ENCODE measurements around the gene PIK3R6.

DNA sequence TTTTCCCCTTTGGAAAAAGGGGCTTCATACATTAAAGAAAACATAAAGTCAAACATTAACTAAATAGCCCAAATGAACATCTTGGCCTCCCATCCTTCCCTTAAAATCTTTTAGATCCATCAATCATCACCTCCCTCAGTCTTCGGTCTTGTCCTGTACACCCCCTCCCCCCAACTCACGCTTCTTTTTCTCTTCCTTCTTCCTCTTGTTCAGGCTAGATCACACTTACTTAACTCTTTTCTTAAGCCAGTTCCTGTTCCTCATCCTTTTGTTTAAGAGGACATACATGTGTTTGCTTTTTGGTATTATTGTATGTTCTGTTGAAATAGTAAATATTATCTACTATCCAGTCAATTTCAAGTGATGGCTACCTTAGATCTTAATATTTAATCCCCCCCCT lies 73.8 kb downstream of the PIK3R6 start:
- no peak for TF ChIP-seq EZH2phosphoT487 (IDR thresholded peaks at IDR 0.05; ENCODE audit: borderline replicate concordance, low read length)
- TF ChIP-seq, protein P1, sequence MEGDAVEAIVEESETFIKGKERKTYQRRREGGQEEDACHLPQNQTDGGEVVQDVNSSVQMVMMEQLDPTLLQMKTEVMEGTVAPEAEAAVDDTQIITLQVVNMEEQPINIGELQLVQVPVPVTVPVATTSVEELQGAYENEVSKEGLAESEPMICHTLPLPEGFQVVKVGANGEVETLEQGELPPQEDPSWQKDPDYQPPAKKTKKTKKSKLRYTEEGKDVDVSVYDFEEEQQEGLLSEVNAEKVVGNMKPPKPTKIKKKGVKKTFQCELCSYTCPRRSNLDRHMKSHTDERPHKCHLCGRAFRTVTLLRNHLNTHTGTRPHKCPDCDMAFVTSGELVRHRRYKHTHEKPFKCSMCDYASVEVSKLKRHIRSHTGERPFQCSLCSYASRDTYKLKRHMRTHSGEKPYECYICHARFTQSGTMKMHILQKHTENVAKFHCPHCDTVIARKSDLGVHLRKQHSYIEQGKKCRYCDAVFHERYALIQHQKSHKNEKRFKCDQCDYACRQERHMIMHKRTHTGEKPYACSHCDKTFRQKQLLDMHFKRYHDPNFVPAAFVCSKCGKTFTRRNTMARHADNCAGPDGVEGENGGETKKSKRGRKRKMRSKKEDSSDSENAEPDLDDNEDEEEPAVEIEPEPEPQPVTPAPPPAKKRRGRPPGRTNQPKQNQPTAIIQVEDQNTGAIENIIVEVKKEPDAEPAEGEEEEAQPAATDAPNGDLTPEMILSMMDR (conservative IDR thresholded peaks at IDR 0.05; ENCODE audit: low read depth, low read length) = no peak

Data from PC-3 (cell line).